HG02840 (cell line): ENCODE data around the gene MAMSTR.
"Not testable (repeated sequence)": the region's sequence is repeated elsewhere in the genome, so short reads cannot be mapped to it uniquely, and the experiment has no call there.

Source experiments
- ATAC-seq: cut with Tn5 transposase; IDR thresholded peaks from one replicate; pipeline ENCODE4 v1.9.1; 2021; ENCODE audit warnings: mild to moderate bottlenecking, moderate library complexity, moderate number of reproducible peaks; ENCODE audit not compliant: unreplicated experiment, low FRiP score

Gene MAMSTR

GRCh38 chr19:48719263-48720171 lies at the start of gene MAMSTR:
Gene MAMSTR (minus strand): TSS chr19:48719725. CDS start chr19:48719031, 694 bp downstream.
- ATAC-seq, result no peak

- no peak for ATAC-seq
Observed at GRCh38 chr19:48768994-48769713, 49.6 kb upstream of the MAMSTR start.

- ATAC-seq, result not testable (repeated sequence)
Observed at GRCh38 chr19:48768171-48768753, 48.7 kb upstream of the MAMSTR start.

GRCh38 chr19:48765816-48766215 lies 46.3 kb upstream of the MAMSTR start:
- not testable (repeated sequence) for ATAC-seq

GRCh38 chr19:48760504-48761205 lies 41.1 kb upstream of the MAMSTR start:
- ATAC-seq, result no peak

- ATAC-seq, result no peak
Observed at GRCh38 chr19:48757741-48758144, 38.2 kb upstream of the MAMSTR start.

GRCh38 chr19:48757089-48757675 lies 37.7 kb upstream of the MAMSTR start:
- ATAC-seq, result no peak

- ATAC-seq, result no peak
Observed at GRCh38 chr19:48756686-48757085, 37.2 kb upstream of the MAMSTR start.

- no peak for ATAC-seq
Observed at GRCh38 chr19:48756212-48756611, 36.7 kb upstream of the MAMSTR start.

- no peak for ATAC-seq
Observed at GRCh38 chr19:48755787-48756186, 36.3 kb upstream of the MAMSTR start.

- no peak for ATAC-seq
Observed at GRCh38 chr19:48755084-48755641, 35.6 kb upstream of the MAMSTR start, which contains the start of gene FGF21. Gene FGF21 (plus strand): TSS chr19:48755524. CDS start chr19:48756237, 713 bp downstream.

GRCh38 chr19:48752496-48753365 lies 33.2 kb upstream of the MAMSTR start, which contains the start of gene FUT1:
Gene FUT1 (minus strand): TSS chr19:48752641. CDS start chr19:48751281, 1,360 bp downstream.
- no peak for ATAC-seq

- ATAC-seq, result no peak
Observed at GRCh38 chr19:48751845-48752495, 32.4 kb upstream of the MAMSTR start.

GRCh38 chr19:48750771-48751504 lies 31.4 kb upstream of the MAMSTR start:
- no peak for ATAC-seq

GRCh38 chr19:48750351-48750750 lies 30.8 kb upstream of the MAMSTR start:
- no peak for ATAC-seq

- no peak for ATAC-seq
Observed at GRCh38 chr19:48749571-48750198, 30.2 kb upstream of the MAMSTR start.
